Stimulated activated CD4-positive, alpha-beta T cell treated with anti-CD3 and anti-CD28 coated beads, Interleukin-4, amount 100 ng/mL, for 24 hours (primary cell): ENCODE data around the gene GARNL3.

Source experiments
- DNase-seq: peaks from one replicate; pipeline ENCODE4 v3.0.0-alpha.2; 2020

Gene GARNL3

GRCh38 chr9:127314911-127315310 is 50.3 kb downstream of the GARNL3 start:
- DNase-seq, result no peak

DNA sequence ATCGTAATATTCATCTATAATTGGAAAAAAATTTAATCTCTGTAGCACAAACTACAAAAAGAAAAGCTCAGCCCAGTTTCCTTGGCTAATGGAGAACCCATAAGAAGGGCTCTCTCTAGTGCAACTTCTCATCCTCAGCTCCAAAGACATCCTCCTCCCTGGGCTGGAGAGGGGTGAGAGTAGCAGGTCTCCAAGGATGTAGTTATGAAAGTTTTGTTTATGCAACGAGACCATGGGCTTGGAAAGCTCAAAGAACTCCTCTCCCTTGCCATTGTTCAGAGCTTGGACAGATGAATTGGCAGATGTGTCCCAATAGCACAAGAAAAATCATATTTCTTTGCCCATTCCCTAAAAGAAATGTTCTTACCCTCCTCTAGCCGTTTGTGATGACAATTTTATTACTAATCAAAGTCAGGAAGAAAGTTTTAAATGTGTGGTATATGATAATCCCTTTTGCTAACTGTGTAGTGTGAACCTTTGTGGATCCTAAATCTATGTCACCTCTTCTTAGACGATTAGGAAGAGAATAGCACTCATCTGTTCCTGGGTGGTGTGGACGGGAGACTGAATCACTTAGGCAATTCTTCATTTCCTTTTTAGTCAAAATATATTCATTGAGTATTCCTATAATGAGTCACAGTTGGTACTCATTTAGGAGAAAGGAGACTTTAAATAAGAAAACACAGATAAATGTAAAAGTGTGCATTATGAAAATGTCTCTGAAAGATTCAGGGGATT is 52.2 kb downstream of the GARNL3 start:
- no peak for DNase-seq

DNA sequence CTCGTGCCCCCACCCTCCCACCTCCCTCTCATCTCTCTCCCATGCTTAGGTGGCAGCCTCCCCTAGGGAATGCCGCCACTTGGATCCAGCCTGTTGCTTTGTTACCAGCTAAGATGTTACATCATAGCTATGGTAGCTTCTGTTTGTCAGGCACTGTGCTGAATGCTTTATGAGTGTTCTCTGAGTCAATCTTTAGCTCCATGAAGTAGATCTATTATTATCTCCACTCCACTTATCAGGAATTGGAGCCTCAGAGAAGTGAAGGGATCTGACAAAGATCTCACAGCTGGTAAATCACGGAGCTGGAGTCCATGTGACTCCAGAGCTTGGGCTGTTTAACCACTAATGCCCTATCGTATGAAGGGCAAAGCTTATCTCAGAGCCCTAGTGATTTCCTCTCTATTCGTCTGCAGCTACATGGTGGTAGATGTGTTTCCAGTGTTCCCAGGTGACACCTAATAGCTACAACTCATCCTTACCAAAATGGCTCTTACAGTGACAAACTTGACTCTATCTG is 54.1 kb downstream of the GARNL3 start:
- DNase-seq, result no peak

GRCh38 chr9:127319366-127320114 is 55.0 kb downstream of the GARNL3 start:
- DNase-seq, result no peak

- DNase-seq, result no peak
These were observed 55.5 kb downstream of the GARNL3 start for GRCh38 chr9:127320115-127320378.

DNA sequence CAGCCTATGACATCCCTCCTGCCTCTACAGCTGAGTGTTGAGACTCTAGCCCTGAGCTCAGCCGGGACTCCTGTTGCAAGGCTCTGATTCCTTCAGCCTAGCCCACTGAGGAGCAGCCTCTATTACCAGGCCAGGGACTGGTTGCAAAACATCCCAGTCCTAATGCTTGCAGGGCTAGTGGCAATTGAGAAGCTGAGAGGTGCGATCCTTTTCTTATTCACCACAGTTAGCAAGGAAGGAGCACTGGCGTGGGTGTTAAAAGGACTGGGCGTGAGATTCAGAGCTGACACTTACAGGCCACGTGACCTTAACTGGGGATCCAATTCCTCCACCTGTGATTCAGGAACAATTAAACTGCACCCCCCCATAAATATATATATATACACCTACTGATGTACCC is 58.8 kb downstream of the GARNL3 start:
- DNase-seq, result no peak

DNA sequence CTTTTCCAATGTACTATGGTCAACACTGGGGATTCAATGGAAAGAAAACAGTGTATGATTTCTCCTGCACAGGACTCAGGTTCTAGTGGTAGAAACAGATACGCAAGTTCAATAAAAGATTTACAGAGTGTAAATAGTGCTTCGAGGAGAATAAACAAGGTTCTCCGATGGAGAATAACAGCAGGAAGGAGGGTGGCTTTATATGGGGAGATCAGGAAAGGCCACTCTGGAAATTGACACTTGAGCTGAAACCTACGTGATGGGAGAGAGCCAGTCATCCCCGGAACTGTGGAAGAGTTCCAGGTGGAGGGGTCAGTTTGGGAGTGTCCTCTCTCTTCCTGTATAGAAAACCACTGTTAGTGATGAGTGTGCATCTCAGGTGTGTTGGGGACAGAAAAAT is 65.9 kb downstream of the GARNL3 start:
- no peak for DNase-seq

DNA sequence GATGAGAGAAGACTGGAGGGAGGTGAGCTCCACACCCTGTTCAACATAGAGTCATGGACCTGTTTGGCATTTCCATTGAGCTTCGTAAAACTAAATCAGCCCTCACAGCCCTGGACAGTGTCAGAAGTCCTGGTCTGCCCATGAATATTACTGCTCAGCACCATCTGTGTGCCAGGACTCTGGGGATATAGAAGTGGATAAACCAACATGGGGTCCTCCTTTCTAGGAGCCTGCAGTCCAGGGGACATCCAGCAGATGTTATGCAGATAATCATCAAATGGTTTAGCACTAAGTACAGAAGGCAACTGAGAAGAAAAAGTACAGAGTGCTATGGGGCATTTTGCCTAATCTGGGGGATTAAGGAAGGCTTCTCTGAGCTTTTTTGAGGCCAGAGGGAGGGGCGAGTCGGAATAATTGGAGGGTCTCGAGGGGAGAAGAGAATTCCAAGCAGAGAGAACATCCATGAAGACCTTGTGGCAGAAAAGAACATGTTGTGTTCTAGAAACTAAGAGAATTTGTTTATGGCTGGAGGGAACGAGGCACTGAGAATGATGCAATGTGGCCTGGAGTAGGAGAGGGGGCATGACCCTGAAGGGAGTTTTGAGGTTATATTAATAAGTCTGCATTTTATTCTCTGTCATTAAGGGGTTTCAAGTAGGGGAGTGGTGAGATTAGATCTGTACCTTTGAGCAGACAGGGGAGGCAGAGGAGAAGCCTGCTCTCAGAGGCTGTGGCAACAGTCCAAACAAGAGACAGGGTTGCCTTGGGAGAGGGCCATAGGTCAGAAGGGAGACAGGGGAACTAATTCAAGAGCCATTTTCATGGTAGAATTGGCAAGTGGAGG is 68.9 kb downstream of the GARNL3 start:
- DNase-seq, result no peak

DNA sequence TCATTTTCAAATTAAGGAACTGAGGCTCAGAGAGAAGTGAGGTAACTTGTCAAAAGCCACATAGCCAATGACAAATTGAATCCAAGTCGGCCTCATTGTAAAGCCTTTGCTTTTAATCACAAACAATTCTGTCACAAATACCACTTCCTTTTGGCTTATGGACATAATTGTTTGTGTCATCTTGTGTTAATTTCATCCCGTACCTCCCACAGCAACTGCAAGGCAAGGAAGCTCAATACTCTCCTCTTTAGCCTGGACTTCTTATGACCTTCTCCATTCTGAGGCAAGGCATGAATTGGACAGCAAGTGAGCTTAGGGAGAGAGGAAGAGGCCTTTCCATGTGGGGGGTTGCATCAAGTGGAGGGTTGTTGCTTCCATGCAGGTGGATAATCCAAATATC is 70.2 kb downstream of the GARNL3 start:
- no peak for DNase-seq

GRCh38 chr9:127336086-127336485 is 71.5 kb downstream of the GARNL3 start:
- no peak for DNase-seq

DNA sequence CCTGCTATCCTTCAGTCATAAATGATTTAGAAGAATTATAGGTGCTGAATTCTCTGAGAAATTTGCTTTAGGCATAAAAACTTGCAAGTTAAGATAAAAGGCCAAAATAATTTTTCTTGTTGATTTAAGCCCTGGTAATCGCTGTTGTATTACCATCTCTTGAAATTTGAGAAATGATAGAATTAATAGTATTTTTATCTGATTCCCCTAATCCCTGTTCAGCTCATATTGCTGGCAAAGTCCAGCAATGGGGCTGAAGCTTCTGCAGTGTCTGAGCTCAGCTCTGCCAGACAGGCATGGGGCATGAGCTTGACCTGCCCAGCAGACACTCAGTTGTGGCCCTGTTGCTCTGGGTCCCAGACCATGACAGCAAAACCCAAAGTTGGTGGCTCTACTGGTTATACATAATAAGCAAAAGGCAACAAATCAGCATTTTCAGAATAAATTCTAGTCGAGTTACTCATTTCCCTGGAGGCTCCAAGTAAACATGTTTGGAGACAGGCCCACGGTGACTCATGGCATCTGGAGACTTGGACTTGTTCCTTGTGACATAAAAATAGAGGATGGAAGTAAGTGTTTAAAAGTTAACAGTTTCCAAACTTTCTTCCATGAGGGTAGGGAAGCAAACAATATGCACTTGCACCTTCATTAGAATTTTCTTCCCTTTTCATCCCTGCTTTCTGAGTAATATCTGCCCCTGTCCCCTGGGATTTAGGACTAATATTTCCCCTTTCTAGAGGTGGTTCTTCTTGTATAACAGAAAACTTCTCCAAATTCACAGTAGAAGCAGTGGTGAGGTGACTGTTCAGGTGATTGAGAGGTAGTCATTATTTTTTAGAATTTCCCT is 72.2 kb downstream of the GARNL3 start:
- DNase-seq, result no peak

DNA sequence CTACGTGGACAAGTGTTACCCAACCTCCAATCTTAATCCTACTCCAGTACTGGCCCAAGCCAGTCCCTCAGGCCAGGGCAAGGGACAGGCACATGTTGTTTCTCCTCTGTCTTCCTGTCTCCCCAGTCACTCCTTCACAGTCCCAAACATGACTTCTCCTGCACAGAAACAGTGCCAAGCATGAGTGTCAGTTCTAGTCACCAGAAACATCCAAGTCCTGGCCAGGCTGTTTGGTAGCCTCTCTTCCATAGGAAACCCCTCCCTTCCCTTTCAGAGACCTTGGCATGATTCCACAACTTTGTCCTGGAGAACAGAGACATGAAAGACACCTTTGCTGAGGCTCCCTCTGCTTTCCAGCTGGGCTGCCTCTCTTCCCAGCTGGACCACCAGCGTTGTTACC is 76.1 kb downstream of the GARNL3 start:
- DNase-seq, result no peak

GRCh38 chr9:127341152-127341551 is 76.6 kb downstream of the GARNL3 start:
- no peak for DNase-seq

GRCh38 chr9:127344368-127345000 is 79.9 kb downstream of the GARNL3 start:
- no peak for DNase-seq

DNA sequence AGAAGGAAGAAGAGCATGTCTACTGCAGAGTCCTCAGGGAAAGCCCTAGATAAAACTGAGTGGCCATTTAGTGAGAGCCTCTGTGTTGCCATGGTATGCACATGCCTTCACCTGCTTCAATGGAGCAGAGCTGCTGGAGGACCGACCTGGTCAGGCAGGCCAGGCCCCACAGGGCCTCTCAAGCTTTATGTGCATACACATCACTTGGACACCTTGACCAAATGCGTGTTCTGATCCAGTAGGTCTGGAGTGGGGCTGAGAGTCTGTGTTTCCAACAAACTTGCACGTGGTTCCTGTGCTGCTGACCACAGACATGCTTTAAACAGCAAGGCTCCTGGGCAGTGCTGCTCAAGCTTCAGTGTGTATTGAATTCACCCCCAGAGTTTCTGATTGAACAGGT is 81.0 kb downstream of the GARNL3 start:
- DNase-seq, result no peak

GRCh38 chr9:127346584-127346983 is 82.0 kb downstream of the GARNL3 start:
- DNase-seq, result no peak

- DNase-seq, result no peak
These were observed 83.5 kb downstream of the GARNL3 start for GRCh38 chr9:127347831-127348776.

- no peak for DNase-seq
These were observed 85.0 kb downstream of the GARNL3 start for GRCh38 chr9:127349483-127350113.

DNA sequence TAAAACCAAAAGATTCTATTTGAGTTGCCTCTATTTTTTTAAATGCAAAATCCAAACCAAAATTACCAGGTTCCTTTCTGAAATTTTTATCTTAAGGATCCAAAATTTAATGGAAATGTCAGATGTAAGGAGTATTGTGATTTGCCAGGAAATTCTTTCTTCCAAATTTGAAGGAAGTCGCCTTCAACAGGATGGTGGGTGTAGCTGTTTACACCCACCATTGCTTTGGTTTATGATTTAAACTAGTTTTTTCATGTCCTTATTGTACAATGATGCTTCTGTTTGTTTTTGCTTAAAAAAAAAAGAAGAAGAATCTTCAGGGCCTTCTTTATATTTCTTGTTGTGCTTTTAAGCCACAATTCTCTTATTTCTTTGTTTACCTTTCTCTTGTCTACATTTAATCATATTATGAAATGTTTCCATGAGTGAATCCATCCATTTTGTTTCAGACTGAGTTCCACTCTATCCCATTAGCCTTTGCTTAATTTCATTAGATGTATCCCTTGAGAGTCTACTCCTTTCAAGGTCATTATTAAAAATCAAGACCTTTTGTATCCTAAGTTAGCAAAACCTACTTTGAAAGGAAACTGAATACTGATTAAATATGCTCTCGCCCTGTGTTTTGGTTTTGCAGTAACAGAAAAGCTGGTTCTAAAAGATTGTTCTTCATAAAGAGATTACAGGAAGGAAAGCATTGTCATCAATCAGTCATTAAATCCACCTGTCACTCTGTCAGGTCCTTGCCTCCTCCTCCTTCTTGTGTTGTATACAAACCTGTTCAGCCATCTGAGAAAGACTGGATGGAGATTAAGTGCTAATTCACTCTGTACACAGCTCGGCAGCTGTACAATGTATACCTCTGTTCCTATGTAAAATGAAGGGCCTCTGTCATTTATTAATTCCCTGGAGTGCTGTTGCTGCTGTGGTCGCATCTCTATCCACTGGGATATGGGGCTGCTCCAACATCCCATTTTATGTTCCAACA is 86.9 kb downstream of the GARNL3 start:
- no peak for DNase-seq
